ENCODE results near the gene DHRSX. TPM values are rescaled to one million over a fixed set of nuclear protein-coding genes. Genes with fewer than 3 reads are reported as not detected.

Gene DHRSX
- total and polyA plus RNA-seq, 2 donors from 2014 or later: 26.4 to 30.0 TPM

- TF ChIP-seq CTCF (IDR thresholded peaks at IDR 0.05; ENCODE audit: borderline replicate concordance, extremely low read depth, insufficient read depth): no peak
- Histone ChIP-seq H3K27me3 (ENCODE audit: control insufficient read depth, insufficient read depth, low read length) (no peaks in the 10 kb centered on the region), H3K27ac (ENCODE audit: low read depth in 2 of 2, low read length in 2 of 2) (no peak overlapping the region), H3K36me3 (ENCODE audit: control insufficient read depth in 2 of 3, insufficient read depth in 3 of 3, low read length in 3 of 3) (no peaks in the 10 kb centered on the region), H3K9ac (ENCODE audit: low read length in 3 of 3) (no peak overlapping the region), H3K4me1 (ENCODE audit: control insufficient read depth in 2 of 3, insufficient read depth in 2 of 3, low read depth in 1 of 3, low read length in 3 of 3) (no peaks in the 10 kb centered on the region), H3K9me3 (ENCODE audit: control insufficient read depth in 2 of 3, insufficient read depth in 1 of 3, low read length in 3 of 3) (no peaks in the 10 kb centered on the region), H3K4me3 (ENCODE audit: low read length in 3 of 3) (no peak overlapping the region)
- intact Hi-C loops (cut with DNase I): no loop called here
- no peak for FAIRE-seq
- DNase-seq: no peak
These were observed 169.9 kb downstream of the DHRSX start for GRCh38 chrX:2330910-2331309.

- no peak overlapping the region for H3K4me3 ChIP-seq (ENCODE audit: low read length in 3 of 3)
- FAIRE-seq (no peak), DNase-seq (no peak)
- H3K27me3 ChIP-seq (ENCODE audit: control insufficient read depth, insufficient read depth, low read length): no peaks in the 10 kb centered on the region
- H3K4me1 ChIP-seq (ENCODE audit: control insufficient read depth in 2 of 3, insufficient read depth in 2 of 3, low read depth in 1 of 3, low read length in 3 of 3): no peaks in the 10 kb centered on the region
- no peak overlapping the region for H3K27ac ChIP-seq (ENCODE audit: low read depth in 2 of 2, low read length in 2 of 2)
- TF ChIP-seq CTCF (IDR thresholded peaks at IDR 0.05; ENCODE audit: borderline replicate concordance, extremely low read depth, insufficient read depth): no peak
- H3K36me3 ChIP-seq (ENCODE audit: control insufficient read depth in 2 of 3, insufficient read depth in 3 of 3, low read length in 3 of 3): no peaks in the 10 kb centered on the region
- no peak overlapping the region for H3K9ac ChIP-seq (ENCODE audit: low read length in 3 of 3)
- no peaks in the 10 kb centered on the region for H3K9me3 ChIP-seq (ENCODE audit: control insufficient read depth in 2 of 3, insufficient read depth in 1 of 3, low read length in 3 of 3)
- intact Hi-C loops (cut with DNase I): no loop called here
These were observed 170.3 kb downstream of the DHRSX start for GRCh38 chrX:2330487-2330886.

- no peak for TF ChIP-seq CTCF (IDR thresholded peaks at IDR 0.05; ENCODE audit: borderline replicate concordance, extremely low read depth, insufficient read depth)
- Histone ChIP-seq H3K4me1 (ENCODE audit: control insufficient read depth in 2 of 3, insufficient read depth in 2 of 3, low read depth in 1 of 3, low read length in 3 of 3) (no peaks in the 10 kb centered on the region), H3K9ac (ENCODE audit: low read length in 3 of 3) (no peak overlapping the region), H3K27me3 (ENCODE audit: control insufficient read depth, insufficient read depth, low read length) (no peaks in the 10 kb centered on the region), H3K36me3 (ENCODE audit: control insufficient read depth in 2 of 3, insufficient read depth in 3 of 3, low read length in 3 of 3) (no peaks in the 10 kb centered on the region), H3K4me3 (ENCODE audit: low read length in 3 of 3) (no peak overlapping the region), H3K27ac (ENCODE audit: low read depth in 2 of 2, low read length in 2 of 2) (no peak overlapping the region), H3K9me3 (ENCODE audit: control insufficient read depth in 2 of 3, insufficient read depth in 1 of 3, low read length in 3 of 3) (no peaks in the 10 kb centered on the region)
- intact Hi-C loops (cut with DNase I): no loop called here
- DNase-seq (no peak), FAIRE-seq (no peak)
These were observed 173.4 kb downstream of the DHRSX start for GRCh38 chrX:2327423-2327822.
